HG03097 (cell line): ENCODE measurements around the gene NT5C3A.
"Not testable (repeated sequence)": the region's sequence is repeated elsewhere in the genome, so short reads cannot be mapped to it uniquely, and the experiment has no call there.

Source experiments
- ATAC-seq: cut with Tn5 transposase; IDR thresholded peaks from one replicate; pipeline ENCODE4 v1.9.1; 2021; ENCODE audit not compliant: unreplicated experiment, low FRiP score

NT5C3A gene

GRCh38 chr7:32991975-32992700 lies 70.4 kb downstream of the NT5C3A start:
- not testable (repeated sequence) for ATAC-seq

- not testable (repeated sequence) for ATAC-seq
Observed at GRCh38 chr7:32991068-32991585, 71.4 kb downstream of the NT5C3A start.

GRCh38 chr7:32988148-32988547 lies 74.4 kb downstream of the NT5C3A start:
- ATAC-seq = peak; percentile 76

- ATAC-seq = not testable (repeated sequence)
Observed at GRCh38 chr7:32979902-32980301, 82.7 kb downstream of the NT5C3A start.

- not testable (repeated sequence) for ATAC-seq
Observed at GRCh38 chr7:32979246-32979645, 83.3 kb downstream of the NT5C3A start.

GRCh38 chr7:32977159-32977558 lies 85.4 kb downstream of the NT5C3A start:
- ATAC-seq = not testable (repeated sequence)

GRCh38 chr7:32971967-32972366 lies 90.6 kb downstream of the NT5C3A start:
- not testable (repeated sequence) for ATAC-seq

- ATAC-seq = not testable (repeated sequence)
Observed at GRCh38 chr7:32967268-32967582, 95.4 kb downstream of the NT5C3A start.

- not testable (repeated sequence) for ATAC-seq
Observed at GRCh38 chr7:32966489-32967267, 95.9 kb downstream of the NT5C3A start.

GRCh38 chr7:32964461-32965159 lies 98.0 kb downstream of the NT5C3A start:
- peak; percentile 95 for ATAC-seq
